ENCODE results near the gene APOD. TPM values are rescaled to one million over a fixed set of nuclear protein-coding genes. Genes with fewer than 3 reads are reported as not detected.

The APOD gene
- 45.4 and 204 TPM in 2 replicates for total RNA-seq

GRCh38 chr3:195583831-195584542, at the start of gene APOD:
Gene APOD, minus strand, starts transcription at chr3:195583940. Its CDS starts 4,479 bp downstream, at chr3:195579461.

DNA sequence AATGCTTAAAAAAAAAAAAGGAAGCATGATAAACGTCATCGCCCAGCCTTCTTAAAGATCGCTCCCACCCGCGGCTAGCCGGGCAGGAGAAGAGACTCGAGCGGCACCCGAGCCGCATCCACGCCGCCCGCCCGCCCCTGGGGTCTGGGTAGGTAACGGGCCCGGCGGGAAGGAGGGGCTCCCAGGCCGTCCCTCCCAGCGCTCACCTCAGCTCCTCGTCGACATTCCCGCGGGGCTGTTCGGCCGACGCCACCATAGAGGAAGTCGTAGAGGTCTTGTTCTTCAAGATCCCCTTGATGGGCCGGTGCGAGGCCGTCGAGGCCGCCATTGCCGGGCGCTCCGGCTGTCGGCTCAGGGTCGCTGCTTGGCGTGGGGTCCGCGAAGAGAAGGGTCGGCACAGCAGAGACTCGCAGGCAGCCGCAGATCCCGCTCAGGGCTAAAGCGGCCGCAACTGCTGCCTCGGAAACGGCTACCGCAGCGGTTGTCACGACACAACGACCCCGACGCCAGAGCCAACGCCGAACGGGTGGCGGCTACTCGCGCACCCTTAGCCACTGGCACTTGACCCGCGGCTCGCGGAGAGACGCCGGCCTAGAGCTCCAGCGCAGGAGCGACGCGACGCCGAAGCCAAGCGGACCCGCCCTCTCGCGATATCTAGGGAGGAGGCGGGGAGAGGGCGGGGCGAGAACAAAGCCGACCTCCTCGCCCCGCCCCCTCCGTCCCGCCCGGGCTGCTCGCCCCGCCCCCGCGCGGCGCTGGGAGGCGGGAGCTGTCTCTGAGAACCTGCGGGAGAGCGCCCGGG, 40.8 kb downstream of the APOD start, which contains the start of gene PPP1R2:
PPP1R2 (minus strand) TSS at position 628 of the 802 bp plus-strand sequence; CDS start at position 328, 300 bp downstream.

Small RNA genes within 50 kb of the gene (small RNA-seq; reads per million reads assigned to genes)
- not detected for gene RN7SL73P
- gene RNU6ATAC24P: not detected

Other genes starting within 250 kb of the APOD start
- 50.3 and 68.8 TPM in 2 replicates for gene ACAP2, start 140.9 kb downstream of the APOD start, total RNA-seq
- 121 and 140 TPM in 2 replicates for gene PPP1R2, start 40.6 kb downstream of the APOD start, total RNA-seq
- gene MUC20, start 137.0 kb upstream of the APOD start, total RNA-seq: 0.39 and 1.1 TPM in 2 replicates
- gene MUC4, start 228.0 kb upstream of the APOD start, total RNA-seq: not detected in 2 replicates

Measured in subcutaneous preadipocyte (primary cell).